MM.1S (cell line): ENCODE data around the gene HIVEP1.

Experiments used
- CTCF ChIP-seq: fragments of 300-600 bp; sonication (generic); IDR thresholded peaks from 2 replicates; pipeline ENCODE4 v1.5.1; 2016; ENCODE audit warnings: antibody characterized with exemption, low read length, mixed read lengths
- EZH2 ChIP-seq: fragments of 300-600 bp; sonication (generic); optimal IDR thresholded peaks from 2 replicates; pipeline ENCODE3; 2017; ENCODE audit warnings: low read depth, mild to moderate bottlenecking, antibody characterized with exemption, low read length, mixed read lengths

GRCh38 chr6:11977193-11977592 lies 34.9 kb upstream of the HIVEP1 start:
- TF ChIP-seq CTCF (no peak), EZH2 (no peak)
